NK-92 (cell line): ENCODE measurements around the gene MAFG.
"Not testable (repeated sequence)": the region's sequence is repeated elsewhere in the genome, so short reads cannot be mapped to it uniquely, and the experiment has no call there.

ENCODE experiments used
- DNase-seq: peaks from one replicate; lab custom pipeline; 2025; ENCODE audit not compliant: unreplicated experiment; lab: John Stamatoyannopoulos, UW

MAFG gene

DNA sequence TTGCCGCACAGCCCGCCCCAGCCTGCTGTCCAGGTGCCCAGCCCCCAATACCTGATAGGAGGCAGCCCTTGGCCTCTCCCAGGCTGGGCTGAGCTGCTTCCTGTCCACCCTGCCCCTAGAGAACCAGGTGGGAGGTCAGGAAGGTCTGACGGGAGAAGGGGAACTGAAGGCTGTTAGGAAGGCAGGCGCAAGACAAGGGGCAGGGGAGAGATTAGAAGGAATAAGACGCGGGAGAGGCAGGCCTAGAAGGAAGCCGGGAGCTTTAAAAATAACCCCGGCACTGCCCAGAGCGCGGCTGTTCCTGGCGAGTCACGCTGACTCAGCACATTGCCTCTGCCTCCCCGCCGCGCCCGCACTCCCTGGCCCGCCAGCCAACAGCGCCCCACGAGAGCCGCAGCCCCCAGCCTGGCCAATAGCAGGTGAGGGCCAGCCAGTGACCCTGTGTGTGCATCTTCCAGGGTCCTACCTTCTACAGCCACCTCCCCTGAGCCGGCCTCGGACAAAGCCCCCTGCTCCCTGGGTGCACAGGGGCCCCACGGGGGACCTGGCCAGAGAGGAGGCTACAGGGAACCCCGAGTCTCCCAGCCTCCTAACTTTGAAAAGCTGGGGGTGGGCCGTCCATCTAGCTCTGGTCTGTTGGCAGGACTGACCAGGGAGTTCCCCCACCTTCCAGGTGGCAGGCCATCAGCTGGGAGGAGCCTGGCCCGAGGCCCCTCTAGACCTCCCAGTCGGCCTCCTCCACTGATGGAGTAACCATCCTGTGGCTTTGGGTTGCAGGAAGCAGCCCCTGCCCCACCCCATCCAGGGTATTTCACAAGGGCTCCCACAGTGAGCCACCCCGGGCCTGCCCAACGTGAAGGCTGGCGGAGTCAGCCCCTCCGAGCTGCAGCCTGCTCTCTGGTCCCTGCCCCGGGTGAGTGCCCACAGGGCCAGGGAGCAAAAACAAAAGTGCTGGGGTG lies 4.0 kb downstream of the MAFG start:
- no peak for DNase-seq

DNA sequence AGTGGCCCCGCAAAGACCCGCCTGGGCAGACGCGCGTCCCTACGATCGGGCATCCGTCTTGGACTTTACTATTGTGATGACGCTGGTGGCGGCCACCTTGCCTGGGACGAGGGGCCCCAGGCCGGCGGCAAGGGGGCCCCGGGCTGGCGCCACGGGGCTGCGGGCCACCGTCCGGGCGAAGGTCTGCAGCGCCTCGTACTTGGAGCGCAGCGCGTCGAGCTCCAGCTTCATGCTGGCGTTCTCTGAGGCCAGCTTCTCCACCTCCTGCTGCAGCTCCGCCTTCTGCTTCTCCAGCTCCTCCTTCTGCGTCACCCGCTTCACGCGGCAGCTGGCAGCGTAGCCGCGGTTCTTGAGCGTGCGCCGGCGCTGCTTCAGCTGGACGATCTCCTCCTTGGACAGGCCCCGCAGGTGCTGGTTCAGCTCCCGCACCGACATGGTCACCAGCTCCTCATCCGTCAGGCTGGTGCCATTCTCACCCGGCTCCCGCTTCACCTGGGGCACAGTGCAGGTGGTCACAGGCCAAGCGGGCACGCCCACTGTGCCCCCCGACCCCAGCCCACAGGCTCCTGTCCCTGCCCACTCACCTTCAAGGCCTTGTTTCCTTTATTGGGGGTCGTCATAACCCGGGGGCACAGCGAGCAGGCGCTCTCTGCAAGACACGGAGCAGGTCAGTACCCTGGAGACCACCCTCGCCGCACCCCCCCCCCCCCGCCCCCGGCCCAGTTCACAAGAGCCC lies 4.8 kb downstream of the MAFG start:
- no peak for DNase-seq

DNA sequence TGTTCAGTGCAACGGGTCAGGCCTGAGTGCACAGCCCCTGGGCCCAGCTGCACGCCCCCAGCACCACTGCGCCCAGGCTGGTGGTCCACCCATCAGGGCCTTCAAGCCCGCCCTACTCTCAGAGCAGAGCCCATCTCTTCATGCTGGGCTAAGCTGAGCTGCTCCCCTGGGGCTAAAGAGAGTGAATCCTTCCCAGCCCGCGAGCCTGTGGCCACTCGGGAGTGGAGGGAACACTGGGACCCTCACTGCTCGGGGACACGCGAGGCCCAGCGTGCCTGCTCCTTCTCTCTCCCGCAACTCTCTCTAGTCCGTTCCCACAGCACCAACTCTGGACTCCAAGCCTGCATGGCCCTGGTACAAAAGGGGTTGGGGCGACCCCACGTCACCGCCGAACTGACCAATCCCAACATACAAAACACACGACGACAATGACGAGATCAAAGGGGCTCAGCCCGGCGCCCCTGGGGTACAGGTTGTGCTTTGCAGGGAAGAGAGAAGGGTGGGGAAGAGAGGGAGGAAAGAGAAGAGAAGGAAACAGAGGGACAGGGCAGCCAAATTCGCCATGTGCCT lies 5.5 kb downstream of the MAFG start:
- no peak for DNase-seq

DNA sequence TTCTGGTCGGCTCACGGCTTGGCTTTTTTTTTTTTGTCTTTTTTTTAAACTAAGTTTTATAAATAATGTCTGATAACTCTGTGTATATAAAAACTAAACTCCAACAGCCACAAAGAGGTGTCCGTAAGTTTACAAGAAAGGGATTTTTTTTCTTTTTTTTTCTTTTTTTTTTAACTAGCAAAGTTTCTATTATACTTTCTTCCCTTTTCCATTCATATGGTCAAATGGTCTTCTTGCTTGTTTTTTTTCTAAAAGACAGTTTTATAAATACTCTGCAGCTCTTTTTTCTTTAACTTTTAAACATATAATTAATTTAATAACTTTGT lies 6.0 kb downstream of the MAFG start:
- DNase-seq = no peak

DNA sequence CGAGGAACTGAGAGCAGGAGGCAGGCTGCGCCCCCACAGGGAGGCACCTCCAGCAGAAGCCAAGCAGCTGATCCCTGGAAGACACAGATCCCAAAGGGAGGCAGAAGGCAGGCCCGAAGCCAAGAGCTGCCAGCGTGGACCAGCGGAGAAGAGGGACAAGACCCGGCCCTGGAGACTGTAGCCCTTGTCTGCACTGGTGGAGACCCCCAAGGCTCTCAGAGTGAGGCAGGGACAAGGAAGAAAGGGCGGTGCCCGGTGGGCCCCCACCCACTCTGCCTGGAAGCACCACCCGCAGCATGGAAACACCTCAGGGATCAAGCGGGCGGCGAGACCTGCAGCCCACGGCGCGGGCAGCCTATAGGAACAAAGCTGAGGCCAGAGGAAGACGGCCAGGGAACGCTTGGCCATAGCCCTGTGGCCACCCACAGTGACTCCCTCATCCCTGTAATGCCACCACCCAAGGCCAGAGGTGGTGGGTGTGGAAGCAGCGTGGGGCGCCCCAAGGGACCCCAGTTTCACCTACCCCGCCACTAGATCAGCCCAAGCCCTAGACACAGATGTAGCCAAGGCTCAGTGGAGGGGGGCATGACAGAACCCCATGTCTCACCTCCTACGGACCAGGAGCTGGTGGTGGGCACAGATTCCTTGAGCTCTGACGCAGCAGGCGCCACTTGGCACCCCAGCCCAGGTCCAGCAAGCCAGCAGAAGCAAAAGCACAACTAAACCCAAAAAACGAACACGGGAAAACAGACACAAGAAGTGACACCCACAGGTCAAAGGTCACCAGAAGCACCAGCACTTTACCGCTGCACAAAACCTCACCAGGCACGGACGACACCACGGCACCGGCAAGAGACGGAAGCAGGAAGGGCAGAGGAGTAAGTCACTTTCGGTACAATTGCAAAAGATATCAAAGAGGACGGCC lies 6.7 kb downstream of the MAFG start:
- DNase-seq = no peak

DNA sequence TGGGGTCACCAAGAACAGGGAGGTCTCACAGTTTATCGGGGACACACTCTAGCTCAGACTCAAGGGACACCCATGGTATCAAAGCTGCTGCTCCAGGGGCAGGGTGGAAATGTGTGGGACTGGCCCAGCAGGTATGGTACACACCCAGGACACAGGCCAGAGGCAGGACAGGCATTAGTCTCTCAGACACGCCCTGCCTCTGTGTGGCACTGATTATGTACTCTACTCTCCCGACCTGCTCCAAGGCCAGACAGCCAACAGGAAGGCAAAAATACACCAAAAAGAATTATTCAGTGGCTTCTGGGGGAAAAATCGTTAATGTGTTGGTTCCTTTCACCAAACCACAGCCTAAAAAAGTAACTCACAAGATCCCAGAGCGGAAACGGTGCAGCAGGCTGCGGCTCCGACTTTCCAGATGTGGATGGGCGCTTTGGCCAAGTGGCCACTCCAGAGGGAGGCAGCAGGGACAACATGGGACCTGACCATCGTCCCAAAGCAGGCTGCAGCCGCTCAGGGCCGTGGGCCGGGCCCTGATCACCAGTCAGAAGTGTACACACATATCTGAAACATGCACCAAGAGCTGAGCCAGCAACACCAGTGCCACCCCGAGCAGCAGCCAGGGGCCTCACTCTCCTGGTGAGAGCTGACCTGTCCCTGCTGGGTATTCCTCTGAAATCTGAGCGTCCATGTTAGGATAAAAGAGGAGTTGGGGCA lies 8.5 kb downstream of the MAFG start:
- DNase-seq = no peak

DNA sequence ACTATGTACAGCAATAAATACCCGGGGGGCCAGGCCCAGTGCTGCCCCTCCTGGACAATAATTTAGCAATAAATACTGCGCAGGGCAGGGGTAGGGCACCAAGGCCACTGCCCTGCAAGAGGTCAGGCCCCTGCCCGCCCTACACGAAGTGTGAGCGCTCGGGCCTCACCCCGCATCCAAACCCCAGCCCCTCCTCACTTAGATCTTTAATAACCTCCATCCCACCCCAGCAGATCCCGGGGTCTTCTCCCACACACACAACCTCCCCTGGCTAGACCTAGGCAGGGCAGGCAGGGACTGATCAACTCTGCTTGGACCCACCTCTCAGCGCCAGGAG lies 9.2 kb downstream of the MAFG start:
- DNase-seq = not testable (repeated sequence)

DNA sequence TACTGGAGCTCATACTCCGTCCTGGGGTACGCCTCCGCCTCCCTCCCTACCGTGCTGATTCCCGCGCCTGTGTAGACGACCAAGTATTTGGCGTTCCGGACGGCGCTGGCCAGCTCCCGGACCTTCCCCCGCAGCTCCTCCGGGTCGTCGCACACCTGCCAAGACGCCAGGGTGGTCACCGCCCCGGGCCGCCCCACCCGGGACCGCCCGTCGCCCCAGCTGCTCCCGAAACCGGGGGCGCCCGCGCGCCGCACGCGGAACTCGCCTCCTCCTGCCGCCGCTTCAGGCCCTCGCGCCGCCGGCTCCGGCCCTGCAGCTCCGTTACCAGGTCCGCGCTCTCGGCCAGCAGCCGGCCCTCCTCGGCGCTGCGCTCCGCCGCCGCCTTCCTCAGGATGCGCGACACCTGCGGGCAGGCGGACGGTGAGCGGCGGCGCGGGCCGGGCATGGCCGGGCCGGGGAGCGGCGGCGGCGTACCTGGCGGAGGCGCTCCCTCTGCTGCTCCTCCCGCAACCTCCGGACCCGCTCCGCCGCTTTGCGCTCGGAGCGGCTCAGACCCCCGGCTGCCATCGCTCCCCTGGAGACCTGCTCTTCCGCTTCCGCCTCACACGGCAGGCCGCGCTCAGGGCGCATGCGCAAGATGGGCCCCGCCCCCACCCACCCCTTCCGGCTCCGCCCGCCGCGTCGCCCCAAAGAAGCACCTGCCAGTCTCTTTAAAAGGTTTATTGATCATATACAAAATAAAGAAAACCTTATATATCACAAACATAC lies 9.8 kb downstream of the MAFG start, which contains the start of gene SIRT7:
Gene SIRT7 (minus strand): TSS at position 612 of the 768 bp plus-strand sequence. CDS start 45 bp downstream, at position 567.
- DNase-seq = peak; percentile 31

DNA sequence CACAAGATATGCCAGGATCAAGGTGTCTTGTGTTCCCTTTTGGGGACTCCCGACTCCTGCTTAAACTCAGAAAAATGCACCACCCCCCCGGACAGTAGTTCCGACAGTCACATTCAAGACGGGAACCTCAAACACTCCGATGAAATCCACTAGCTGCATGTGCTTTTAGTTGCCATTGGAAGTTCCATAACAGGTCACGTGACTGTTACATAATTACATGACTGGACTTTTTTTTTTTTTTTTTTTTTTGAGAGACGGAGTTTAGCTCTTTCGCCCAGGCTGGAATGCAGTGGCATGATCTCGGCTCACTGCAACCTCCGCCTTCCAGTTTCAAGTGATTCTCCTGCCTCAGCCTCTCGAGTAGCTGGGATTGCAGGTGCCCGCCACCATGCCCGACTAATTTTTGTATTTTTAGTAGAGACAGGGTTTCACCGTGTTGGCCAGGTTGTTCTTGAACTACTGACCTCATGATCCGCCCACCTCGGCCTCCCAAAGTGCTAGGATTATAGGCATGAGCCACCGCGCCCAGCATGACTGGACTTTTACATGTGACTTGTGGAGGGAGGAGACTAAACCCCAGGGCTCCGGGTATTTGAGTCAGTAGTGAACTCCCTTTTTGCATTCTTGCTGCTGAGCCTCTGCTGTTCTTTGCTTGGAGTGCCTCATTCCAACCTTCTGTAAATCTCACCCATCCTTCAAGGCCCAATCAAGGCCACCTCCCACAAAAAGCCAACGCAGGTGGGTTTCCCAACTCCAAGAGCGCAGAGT lies 11.1 kb downstream of the MAFG start:
- no peak for DNase-seq

DNA sequence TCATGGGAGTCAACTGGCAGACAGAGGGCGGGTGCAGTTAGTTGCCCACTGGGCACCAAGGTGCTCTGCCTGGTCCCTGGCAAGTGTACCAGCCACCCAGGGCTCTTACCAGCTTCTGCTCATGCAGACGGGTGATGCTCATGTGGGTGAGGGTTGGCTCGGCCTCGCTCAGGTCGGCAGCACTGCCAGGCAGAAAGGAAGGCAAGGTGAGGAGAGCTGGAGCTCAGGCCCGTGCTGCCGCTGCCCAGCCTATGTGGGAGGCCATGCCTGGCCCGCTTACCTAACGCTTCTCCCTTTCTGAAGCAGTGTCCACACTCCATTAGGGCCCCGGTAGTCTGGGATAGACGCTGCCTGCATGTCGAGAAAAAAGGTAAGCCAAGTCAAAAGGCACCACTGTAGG lies 12.2 kb downstream of the MAFG start:
- DNase-seq = no peak

DNA sequence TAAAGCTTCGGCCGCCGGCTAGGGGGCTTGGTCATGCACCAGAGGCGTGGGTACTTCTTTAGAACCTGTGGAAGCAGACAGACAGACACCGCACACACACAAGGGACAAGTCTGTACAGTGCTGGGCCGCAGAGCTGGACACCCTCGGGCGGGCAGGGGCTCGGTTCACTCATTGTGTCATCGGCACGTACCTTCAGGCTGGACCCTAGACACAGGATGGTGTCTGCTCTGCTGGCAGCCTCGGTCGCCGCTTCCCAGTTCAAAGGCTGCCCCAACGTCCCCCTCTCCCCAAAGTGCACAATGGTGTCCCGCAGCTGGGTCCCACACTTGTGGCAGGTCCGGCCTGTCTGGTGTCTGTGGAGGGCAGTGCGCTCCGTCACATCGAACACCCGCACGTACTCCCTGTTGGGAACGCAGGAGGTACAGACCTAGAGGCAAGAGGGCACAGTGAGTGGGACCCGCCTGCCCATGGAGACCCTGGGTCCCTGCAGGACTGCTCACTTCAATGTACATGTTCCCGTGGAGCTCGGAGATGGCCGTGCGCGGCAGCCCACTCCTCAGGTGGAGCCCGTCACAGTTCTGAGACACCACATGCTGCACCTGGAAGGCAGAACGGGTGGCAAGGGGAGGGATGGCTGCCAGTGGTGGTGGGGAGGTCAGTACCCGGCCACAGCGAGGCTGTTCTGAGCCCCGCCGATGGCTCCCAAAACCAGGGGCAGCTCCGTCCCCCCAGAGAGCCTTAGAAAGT lies 13.3 kb downstream of the MAFG start:
- DNase-seq = no peak

DNA sequence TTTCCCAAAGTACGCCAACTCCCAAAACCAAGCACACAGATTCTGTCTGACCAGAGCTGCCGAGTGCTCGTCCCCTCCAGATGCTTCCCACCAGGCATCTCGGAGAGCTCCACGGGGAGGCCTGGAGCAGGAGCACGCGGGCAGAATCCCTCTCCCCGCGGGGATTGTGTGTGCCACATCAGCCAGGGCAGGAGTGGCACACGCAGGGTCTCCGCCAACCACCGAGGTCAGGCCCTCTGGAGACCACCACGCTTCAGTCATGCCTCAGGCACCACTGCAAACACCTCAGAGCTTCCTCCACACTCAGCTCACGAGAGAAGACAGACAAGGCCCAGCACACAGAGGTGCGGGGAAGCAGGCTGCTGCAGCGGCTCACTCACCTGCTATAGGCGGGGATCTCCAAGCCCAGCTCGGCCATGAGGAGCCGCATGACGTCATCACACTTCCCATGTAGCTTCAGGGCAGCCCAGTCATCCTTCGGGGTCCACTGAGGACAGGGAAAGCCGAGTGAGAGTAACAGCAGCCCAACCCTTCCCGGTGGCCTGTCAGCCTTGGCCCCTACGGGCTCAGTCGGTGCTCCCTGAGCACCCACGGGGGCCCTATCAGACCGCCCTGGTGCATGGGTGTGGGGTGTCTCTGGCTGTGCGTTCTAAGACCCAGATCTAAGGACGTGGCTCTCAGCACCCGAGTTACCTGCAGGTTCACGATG lies 14.0 kb downstream of the MAFG start:
- no peak for DNase-seq

DNA sequence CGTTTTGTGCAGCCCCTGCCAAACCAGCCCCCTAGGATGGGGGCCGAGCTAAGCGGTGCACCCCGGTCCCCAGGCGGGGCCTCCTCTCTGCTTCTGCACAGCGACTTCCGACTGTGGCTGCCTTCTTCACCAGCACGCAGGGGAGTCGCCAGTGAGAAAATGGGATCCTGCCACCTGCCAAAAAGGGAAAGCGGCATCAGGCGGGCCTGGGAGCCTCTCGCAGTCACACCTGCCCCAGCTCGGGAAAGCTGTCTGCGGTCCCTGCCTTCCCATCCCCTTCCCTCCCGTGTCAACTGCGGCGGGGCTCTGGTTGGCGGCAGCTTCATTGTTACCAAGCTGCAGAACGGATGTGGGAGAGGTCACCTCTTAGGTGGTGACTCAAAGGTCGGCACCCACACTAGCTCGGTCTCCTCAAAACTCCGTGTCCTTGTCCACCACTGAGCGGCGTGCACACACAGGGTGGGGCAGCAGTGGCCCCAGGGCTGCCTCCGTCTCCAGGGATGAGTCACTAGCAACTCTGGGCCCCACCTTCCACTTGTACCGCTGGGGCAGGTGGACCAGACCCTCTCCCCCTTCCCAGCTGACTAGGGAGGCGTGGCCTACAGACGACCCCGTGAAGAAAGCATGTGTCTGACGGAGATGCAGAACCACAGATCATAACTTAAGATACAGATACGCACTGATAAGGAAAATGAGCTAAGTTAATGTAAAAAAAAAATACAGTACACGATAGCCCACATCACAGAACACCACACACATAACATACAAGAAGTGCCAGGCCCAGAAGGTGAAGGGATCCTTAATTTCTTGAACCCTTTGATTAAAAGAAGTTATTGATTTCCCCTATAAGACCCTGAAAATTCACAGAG lies 14.9 kb downstream of the MAFG start:
- DNase-seq = no peak

DNA sequence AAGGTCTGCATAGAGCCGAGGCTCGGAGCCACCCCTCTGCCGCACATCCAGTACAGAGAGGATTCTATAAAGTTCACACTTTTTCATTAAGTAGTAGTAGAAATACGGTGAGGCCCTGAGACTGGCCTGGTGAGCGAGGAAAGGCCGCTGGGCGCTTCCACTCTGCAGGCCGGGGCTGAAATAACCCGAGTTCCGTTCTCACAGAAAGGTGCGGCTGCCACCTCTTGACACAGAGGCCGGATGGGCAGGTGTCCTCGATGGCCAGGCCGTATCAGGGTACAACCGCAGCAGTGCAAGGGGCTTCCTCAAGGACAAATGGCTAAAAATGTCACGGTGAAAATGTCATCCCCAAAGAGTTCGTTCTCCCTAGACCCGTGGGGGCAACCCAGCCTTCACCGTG lies 15.6 kb downstream of the MAFG start:
- DNase-seq = no peak

DNA sequence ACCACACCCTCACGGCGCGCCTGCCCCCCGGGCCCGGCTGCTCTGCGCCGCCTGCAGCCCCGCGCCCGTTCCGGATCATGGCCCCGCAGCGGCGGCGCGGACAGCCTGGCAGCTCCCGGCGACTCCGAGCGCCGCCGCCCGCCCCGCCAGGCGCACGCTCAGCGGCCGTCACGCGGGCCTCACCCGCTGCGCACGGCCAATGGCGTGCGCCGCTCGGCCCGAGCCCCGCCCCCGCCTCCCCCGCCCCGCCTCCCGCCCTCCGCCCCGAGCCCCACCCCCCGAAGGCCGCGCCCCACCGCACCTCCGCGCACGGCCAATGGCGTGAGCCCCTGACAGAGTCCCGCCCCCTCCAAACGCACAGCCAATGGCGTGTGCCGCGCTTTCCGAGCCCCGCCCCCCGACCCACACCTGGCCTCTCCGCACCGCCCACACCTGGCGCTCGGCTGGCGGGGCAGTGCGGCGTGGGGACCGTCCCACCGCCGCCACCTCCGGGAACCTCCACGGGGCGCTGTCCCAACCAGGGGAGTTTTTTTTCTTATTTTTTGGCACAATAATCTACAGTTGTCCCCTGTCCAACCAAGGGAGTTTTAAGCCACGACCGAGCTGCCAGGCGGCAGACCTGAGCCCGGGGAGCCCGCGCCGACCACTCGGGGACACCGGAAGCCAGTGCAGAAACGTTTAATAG lies 16.1 kb downstream of the MAFG start, which contains the start of gene PCYT2:
Gene PCYT2 (minus strand): TSS at position 123 of the 685 bp plus-strand sequence. CDS start 44 bp downstream, at position 79.
- peak; percentile 58 for DNase-seq

DNA sequence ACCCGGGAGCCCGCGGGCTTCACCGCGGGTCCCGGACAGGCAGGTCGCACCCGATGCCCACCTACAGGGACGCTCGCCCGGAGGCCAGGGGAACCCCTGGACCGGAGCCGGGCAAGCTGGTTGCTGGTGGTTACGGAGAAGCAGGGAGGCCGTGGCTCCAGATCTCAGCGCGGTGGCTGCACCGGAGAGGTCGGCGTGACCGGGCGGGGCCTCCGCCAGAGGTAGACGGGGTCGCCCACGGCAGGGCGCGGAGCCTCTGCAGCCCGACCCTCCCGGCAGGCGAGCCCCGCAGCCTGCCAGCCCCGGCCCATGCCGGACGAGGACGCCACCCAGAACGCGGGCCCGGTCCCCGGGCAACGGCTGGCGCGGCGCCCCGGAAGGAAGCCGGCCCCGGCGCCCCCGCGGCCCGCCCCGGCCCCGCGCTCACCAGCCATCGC lies 16.7 kb downstream of the MAFG start:
- no peak for DNase-seq
